ENCODE results near the gene PHLDA3. TPM values are rescaled to one million over a fixed set of nuclear protein-coding genes. Genes with fewer than 3 reads are reported as not detected.

The PHLDA3 gene
- total and polyA plus RNA-seq, 2 of the 13 experiments (the other 11 are each of a cell fraction or from before 2014, with no cell fraction given): 16.7 to 33.6 TPM

GRCh38 chr1:201468844-201469644, at the start of gene PHLDA3 (continued):
- TF ChIP-seq PRMT3 (CRISPR knock-in tag; IDR thresholded peaks at IDR 0.05; ENCODE audit: borderline replicate concordance, low read depth) (no peak), CENPT (CRISPR knock-in tag; IDR thresholded peaks at IDR 0.05; ENCODE audit: low read depth) (no peak), ZNF468 (CRISPR knock-in tag; IDR thresholded peaks at IDR 0.05) (no peak), MTF2 (CRISPR knock-in tag; IDR thresholded peaks at IDR 0.05; ENCODE audit: borderline replicate concordance) (no peak), PHF20 (CRISPR knock-in tag; IDR thresholded peaks at IDR 0.05) (no peak), ZNF878 (CRISPR knock-in tag; IDR thresholded peaks at IDR 0.05) (no peak), ZNF333 (CRISPR knock-in tag; IDR thresholded peaks at IDR 0.05; ENCODE audit: borderline replicate concordance) (no peak), RFX5 (IDR thresholded peaks at IDR 0.05; ENCODE audit: low read depth, low read length) (no peak), RBM22 (optimal IDR thresholded peaks at IDR 0.05; ENCODE audit: low read length) (no peak), ZNF567 (CRISPR knock-in tag; IDR thresholded peaks at IDR 0.05; ENCODE audit: borderline replicate concordance) (peak; percentile 61; the same call in 1 of the 2 replicates), GATAD2A (CRISPR knock-in tag; IDR thresholded peaks at IDR 0.05) (no peak), ZNF644 (CRISPR knock-in tag; IDR thresholded peaks at IDR 0.05; ENCODE audit: low read depth) (no peak), ZNF652 (CRISPR knock-in tag; IDR thresholded peaks at IDR 0.05; ENCODE audit: borderline replicate concordance, low read depth) (no peak), HIC2 (CRISPR knock-in tag; IDR thresholded peaks at IDR 0.05; ENCODE audit: low read depth) (no peak), SOX6 (IDR thresholded peaks at IDR 0.05) (no peak), SOX6 (CRISPR knock-in tag; IDR thresholded peaks at IDR 0.05) (no peak), ZNF251 (CRISPR knock-in tag; IDR thresholded peaks at IDR 0.05) (no peak), ZNF205 (CRISPR knock-in tag; IDR thresholded peaks at IDR 0.05) (no peak), ZNF724P (CRISPR knock-in tag; IDR thresholded peaks at IDR 0.05; ENCODE audit: borderline replicate concordance) (peak; percentile 76; the same call in 1 of the 2 replicates), ZNF556 (CRISPR knock-in tag; IDR thresholded peaks at IDR 0.05; ENCODE audit: borderline replicate concordance) (peak; percentile 70; the same call in 1 of the 2 replicates), HES4 (CRISPR knock-in tag; IDR thresholded peaks at IDR 0.05; ENCODE audit: borderline replicate concordance) (no peak; the same call in 1 of the 2 replicates), TEAD2 (CRISPR knock-in tag; IDR thresholded peaks at IDR 0.05) (no peak), ZNF335 (CRISPR knock-in tag; IDR thresholded peaks at IDR 0.05) (no peak), KDM1A (CRISPR knock-in tag; IDR thresholded peaks at IDR 0.05) (no peak), DMAP1 (CRISPR knock-in tag; IDR thresholded peaks at IDR 0.05) (no peak), ZHX1 (CRISPR knock-in tag; IDR thresholded peaks at IDR 0.05; ENCODE audit: low read depth) (0 out of 2 replicates have a peak, but pooled peaks have one; percentile 25)
- TF ChIP-seq, protein P1, sequence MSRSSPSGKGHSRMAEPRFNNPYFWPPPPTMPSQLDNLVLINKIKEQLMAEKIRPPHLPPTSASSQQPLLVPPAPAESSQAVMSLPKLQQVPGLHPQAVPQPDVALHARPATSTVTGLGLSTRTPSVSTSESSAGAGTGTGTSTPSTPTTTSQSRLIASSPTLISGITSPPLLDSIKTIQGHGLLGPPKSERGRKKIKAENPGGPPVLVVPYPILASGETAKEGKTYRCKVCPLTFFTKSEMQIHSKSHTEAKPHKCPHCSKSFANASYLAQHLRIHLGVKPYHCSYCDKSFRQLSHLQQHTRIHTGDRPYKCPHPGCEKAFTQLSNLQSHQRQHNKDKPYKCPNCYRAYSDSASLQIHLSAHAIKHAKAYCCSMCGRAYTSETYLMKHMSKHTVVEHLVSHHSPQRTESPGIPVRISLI (CRISPR knock-in tag; IDR thresholded peaks at IDR 0.05; ENCODE audit: borderline replicate concordance): no peak
